GM12891 (cell line): ENCODE data around the gene MAS1L.

Experiments used
- POLR2A ChIP-seq: IDR thresholded peaks from 2 replicates; pipeline ENCODE4 v1.6.1; 2011; ENCODE audit warnings: low read depth, low read length, control low read depth
- POLR2AphosphoS5 ChIP-seq: IDR thresholded peaks from 2 replicates; pipeline ENCODE4 v1.6.1; 2011; ENCODE audit warnings: low read depth, low read length, control low read depth
- POU2F2 ChIP-seq: IDR thresholded peaks from 2 replicates; pipeline ENCODE4 v1.6.1; 2011; ENCODE audit warnings: low read depth, mild to moderate bottlenecking, control low read depth, low read length, moderate library complexity
- SPI1 ChIP-seq: IDR thresholded peaks from 2 replicates; pipeline ENCODE4 v1.6.1; 2011; ENCODE audit warnings: low read depth, low read length, control low read depth
- TAF1 ChIP-seq: IDR thresholded peaks from 2 replicates; pipeline ENCODE4 v1.6.1; 2011; ENCODE audit warnings: low read depth, low read length, control low read depth

GRCh38 chr6:29501106-29501505 lies 13.3 kb upstream of the MAS1L start:
- TF ChIP-seq POLR2A (no peak), POLR2AphosphoS5 (no peak), SPI1 (no peak), TAF1 (no peak), POU2F2 (no peak)
